ENCODE data around the gene FIS1. TPM values are rescaled to one million over a fixed set of nuclear protein-coding genes. Genes with fewer than 3 reads are reported as not detected.
"Not testable (repeated sequence)": the region's sequence is repeated elsewhere in the genome, so short reads cannot be mapped to it uniquely, and the experiment has no call there.

FIS1 gene
- total RNA-seq, 2 experiments from 2014 or later, result 128 to 129 TPM

DNA sequence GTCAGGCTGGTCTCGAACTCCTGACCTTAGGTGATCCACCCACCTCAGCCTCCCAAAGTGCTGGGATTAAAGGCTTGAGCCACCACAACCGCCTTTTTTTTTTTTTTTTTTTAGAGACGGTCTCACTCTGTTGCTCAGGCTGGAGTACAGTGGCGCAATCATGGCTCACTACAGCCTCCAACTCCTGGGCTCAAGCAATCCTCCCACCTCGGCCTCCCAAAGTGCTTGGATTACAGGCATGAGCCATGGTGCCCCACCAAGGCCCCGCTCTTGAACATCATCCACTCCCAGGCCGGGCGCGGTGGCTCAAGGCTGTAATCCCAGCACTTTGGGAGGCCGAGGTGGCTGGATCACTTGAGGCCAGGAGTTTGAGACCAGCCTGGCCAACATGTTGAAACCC lies 45.4 kb downstream of the FIS1 start:
- POLR2A ChIA-PET, result not testable (repeated sequence)
- CTCF ChIA-PET, result interaction anchor here (0.7 kb wide), 1 partner anchor 22 kb away, joined by 7 read pairs; no protein-coding TSS in a partner anchor

DNA sequence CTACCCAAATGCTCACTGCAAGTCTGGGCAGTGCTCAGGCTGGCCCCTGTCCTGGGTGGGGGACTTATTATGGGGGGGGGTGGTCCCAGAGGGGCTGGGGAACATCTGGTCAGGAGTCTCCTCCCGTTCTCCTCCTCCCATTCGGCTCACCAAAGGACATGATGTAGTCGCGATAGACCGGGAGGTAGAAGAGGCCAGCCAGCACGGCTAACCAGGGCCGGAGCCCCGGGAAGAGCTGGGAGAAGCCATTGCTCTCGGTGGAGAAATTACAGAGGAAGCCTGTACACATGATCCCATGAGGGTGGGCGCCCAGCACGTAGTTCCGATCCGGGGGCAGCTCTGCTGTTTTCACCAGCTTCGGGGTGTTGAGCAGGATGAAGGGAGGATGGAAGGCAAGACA lies 46.4 kb downstream of the FIS1 start:
- POLR2A ChIA-PET, result no interaction called here
- CTCF ChIA-PET, result no interaction called here

DNA sequence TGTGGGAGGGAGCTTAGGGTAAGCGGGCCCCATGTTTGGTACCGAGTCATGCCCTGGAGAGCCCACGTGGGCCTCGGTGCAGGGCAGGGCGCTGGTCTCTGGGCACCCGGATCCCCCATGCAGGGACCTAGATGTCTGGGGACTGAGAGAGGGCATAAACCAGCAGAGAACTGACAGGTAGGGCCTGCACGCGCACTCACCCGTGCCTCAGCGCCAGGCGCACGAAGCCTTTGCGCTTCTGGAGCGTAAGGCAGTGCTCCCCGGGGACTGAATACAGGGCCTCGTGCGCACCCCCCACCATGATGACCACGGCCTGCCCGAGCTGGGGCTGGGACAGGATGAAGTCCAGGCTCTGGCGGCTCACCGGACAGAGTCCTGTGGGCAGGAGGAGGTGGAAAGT lies 46.9 kb downstream of the FIS1 start:
- ChIA-PET POLR2A (no interaction called here), CTCF (no interaction called here)

DNA sequence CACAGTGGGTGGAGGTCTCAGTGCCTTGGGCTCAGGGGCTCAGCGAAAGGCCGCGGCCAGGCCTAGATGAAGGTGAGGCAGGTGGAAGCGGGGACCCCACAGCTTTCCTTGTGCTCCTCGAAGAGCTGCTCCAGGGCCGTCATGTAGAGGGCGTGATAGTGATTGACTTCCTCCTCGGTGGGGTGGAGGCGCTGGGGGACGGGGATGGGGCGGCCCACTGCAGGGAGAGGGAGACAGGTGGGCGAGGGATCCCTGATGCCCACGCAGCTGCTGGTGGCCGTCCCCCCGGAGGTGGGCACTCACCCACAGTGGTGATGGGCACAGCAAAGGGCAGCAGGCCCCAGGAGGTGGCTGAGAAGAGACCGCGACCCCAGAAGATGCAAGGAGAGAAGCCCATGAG lies 49.0 kb downstream of the FIS1 start:
- ChIA-PET POLR2A (no interaction called here), CTCF (interaction anchor here (1.2 to 6.1 kb wide), 2 partner anchors 48 to 52 kb away, joined by 4 to 70 read pairs; no protein-coding TSS in a partner anchor)

Other genes starting within 250 kb of the FIS1 start
- gene MUC17, start 225.0 kb downstream of the FIS1 start, total RNA-seq, result not detected
- gene TRIM56, start 159.6 kb downstream of the FIS1 start, total RNA-seq, result 10 to 100 TPM; 28.5 to 28.8 TPM
- gene SERPINE1, start 118.0 kb downstream of the FIS1 start, total RNA-seq, result under 1 TPM; 0.17 to 0.19 TPM
- gene AP1S1, start 90.6 kb downstream of the FIS1 start, total RNA-seq, result 10 to 100 TPM; 42.7 to 45.0 TPM
- gene VGF, start 79.5 kb downstream of the FIS1 start, total RNA-seq, result under 1 TPM; 0.08 to 0.17 TPM
- not detected for gene NAT16, start 64.8 kb downstream of the FIS1 start, total RNA-seq
- not detected for gene MOGAT3, start 44.0 kb downstream of the FIS1 start, total RNA-seq
- 10 to 100 TPM; 45.7 to 47.1 TPM for gene PLOD3, start 27.5 kb downstream of the FIS1 start, total RNA-seq
- gene ZNHIT1, start 26.9 kb downstream of the FIS1 start, total RNA-seq, result 10 to 100 TPM; 46.7 to 52.7 TPM
- gene CLDN15, start 7.3 kb downstream of the FIS1 start, total RNA-seq, result 10 to 100 TPM; 17.6 to 18.8 TPM
- 10 to 100 TPM; 10.5 to 11.6 TPM for gene IFT22, start 76.7 kb upstream of the FIS1 start, total RNA-seq
- gene COL26A1, start 117.8 kb upstream of the FIS1 start, total RNA-seq, result not detected

Data from activated CD8-positive, alpha-beta memory T cell treated with anti-CD3 and anti-CD28 coated beads for 36 hours (primary cell).